HUES64 (cell line): Measurements from ENCODE around the gene JAKMIP1.

Source experiments
- H3K27ac ChIP-seq: 2 replicates; pipeline ENCODE4 v1.7.0; 2013; ENCODE audit warnings: low read depth, low read length, inconsistent platforms
- H3K27me3 ChIP-seq: 2 replicates; pipeline ENCODE4 v1.6.1; 2013; ENCODE audit warnings: mild to moderate bottlenecking, low read length; ENCODE audit not compliant: insufficient read depth
- H3K36me3 ChIP-seq: 2 replicates; pipeline ENCODE4 v1.6.1; 2013; ENCODE audit warnings: mild to moderate bottlenecking, low read length; ENCODE audit not compliant: insufficient read depth
- H3K4me1 ChIP-seq: 2 replicates; pipeline ENCODE4 v1.6.1; 2013; ENCODE audit warnings: mild to moderate bottlenecking, low read length, moderate library complexity; ENCODE audit not compliant: insufficient read depth
- H3K4me3 ChIP-seq: 2 replicates; pipeline ENCODE4 v1.5.1; 2013; ENCODE audit warnings: mild to moderate bottlenecking, low read length, moderate library complexity
- H3K9ac ChIP-seq: 2 replicates; pipeline ENCODE4 v1.6.1; 2013; ENCODE audit warnings: mild to moderate bottlenecking, low read depth, low read length
- H3K9me3 ChIP-seq: 2 replicates; pipeline ENCODE4 v1.6.1; 2013; ENCODE audit warnings: low read depth, low read length; ENCODE audit not compliant: insufficient read depth
- WGBS: fragments of 150-250, 120-280 bp; methylation state at CpG from one replicate; pipeline ENCODE4 v1.1.7; 2013; ENCODE audit warnings: missing lambda C conversion rate; 5-methylcytosine and 5-hydroxymethylcytosine counted together

Gene JAKMIP1

GRCh38 chr4:6114601-6115000 lies 85.7 kb downstream of the JAKMIP1 start:
- H3K27ac ChIP-seq = no peak overlapping the region
- no peak overlapping the region for H3K4me3 ChIP-seq
- H3K27me3 ChIP-seq = peaks cover 13% of the 10 kb centered on the region
- no peaks in the 10 kb centered on the region for H3K36me3 ChIP-seq
- 94% methylated on average over 7 of the region's 7 CpGs for WGBS
- no peaks in the 10 kb centered on the region for H3K9me3 ChIP-seq
- H3K4me1 ChIP-seq = peaks cover 16% of the 10 kb centered on the region
- no peak overlapping the region for H3K9ac ChIP-seq

- no peak overlapping the region for H3K9ac ChIP-seq
- H3K27ac ChIP-seq = no peak overlapping the region
- WGBS = 96% methylated on average over 3 of the region's 3 CpGs
- H3K27me3 ChIP-seq = peaks cover 13% of the 10 kb centered on the region
- H3K4me1 ChIP-seq = peaks cover 16% of the 10 kb centered on the region
- H3K4me3 ChIP-seq = no peak overlapping the region
- H3K36me3 ChIP-seq = no peaks in the 10 kb centered on the region
- H3K9me3 ChIP-seq = no peaks in the 10 kb centered on the region
Measured at GRCh38 chr4:6114181-6114580, 86.2 kb downstream of the JAKMIP1 start.

DNA sequence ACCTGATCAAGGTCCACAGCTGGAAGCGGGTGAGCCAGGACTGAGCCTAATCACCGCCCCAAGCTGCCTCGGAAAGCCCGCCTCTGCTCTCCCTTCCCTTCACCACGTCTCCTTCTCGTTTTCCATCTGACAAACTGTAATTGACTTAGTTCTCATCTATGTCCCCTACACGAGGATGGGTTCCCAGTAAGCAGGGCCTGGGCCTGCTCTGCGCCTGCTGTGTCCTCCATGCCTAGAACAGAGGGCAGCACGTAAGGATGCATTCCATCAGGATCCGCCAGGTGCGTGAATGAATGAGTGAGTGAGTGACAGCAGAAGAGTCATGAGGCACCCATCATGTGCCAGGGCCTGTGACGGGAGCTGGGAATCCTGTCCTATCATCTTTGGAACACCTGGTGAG lies 86.7 kb downstream of the JAKMIP1 start:
- Histone ChIP-seq H3K27ac (no peak overlapping the region), H3K4me1 (peaks cover 16% of the 10 kb centered on the region), H3K36me3 (no peaks in the 10 kb centered on the region), H3K4me3 (no peak overlapping the region), H3K9me3 (no peaks in the 10 kb centered on the region), H3K27me3 (peaks cover 10% of the 10 kb centered on the region), H3K9ac (no peak overlapping the region)
- WGBS = 89% methylated on average over 12 of the region's 12 CpGs

GRCh38 chr4:6112606-6113290 lies 87.6 kb downstream of the JAKMIP1 start:
- 0 out of 2 replicates have a peak, but pooled peaks cover 4% of the 10 kb centered on the region for H3K27me3 ChIP-seq
- no peak overlapping the region for H3K4me3 ChIP-seq
- no peaks in the 10 kb centered on the region for H3K36me3 ChIP-seq
- no peaks in the 10 kb centered on the region for H3K9me3 ChIP-seq
- 92% methylated on average over 26 of the region's 26 CpGs for WGBS
- no peak overlapping the region for H3K27ac ChIP-seq
- peaks cover 11% of the 10 kb centered on the region; the same call in 1 of the 2 replicates for H3K4me1 ChIP-seq
- H3K9ac ChIP-seq = no peak overlapping the region

DNA sequence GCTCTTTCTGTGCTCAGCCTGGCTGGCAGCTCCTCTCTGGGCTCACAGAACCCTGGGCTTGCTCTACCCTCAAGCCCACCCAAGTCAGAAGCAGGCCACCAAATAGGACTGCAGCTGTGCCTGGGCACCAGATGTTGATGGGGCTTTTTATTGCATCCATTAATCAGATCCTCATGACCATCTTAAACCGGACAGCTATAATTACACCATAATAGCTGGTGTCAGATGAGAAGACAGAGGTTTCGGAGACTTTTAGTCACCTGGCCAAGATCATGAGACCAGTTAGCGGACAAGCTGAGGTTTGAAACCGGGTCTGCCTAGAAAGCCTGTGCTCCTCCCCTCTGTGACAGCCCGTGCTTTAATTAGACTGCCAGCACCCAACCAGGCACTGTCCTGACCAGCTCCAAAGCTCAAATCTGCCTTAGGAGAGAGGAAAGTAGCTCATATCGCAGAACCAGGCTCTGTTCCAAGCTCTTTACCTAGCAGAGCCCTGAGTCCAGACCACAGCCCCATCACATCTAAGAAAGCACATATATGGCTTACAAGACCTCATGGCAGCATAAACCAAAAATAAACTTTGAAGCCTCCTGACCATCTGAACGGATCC lies 88.9 kb downstream of the JAKMIP1 start:
- Histone ChIP-seq H3K36me3 (no peaks in the 10 kb centered on the region), H3K4me1 (peaks cover 3% of the 10 kb centered on the region; the same call in 1 of the 2 replicates), H3K27me3 (0 out of 2 replicates have a peak, but pooled peaks cover 4% of the 10 kb centered on the region), H3K9me3 (no peaks in the 10 kb centered on the region), H3K9ac (no peak overlapping the region), H3K4me3 (no peak overlapping the region), H3K27ac (no peak overlapping the region)
- WGBS = 92% methylated on average over 7 of the region's 7 CpGs

- Histone ChIP-seq H3K9ac (no peak overlapping the region), H3K36me3 (no peaks in the 10 kb centered on the region), H3K4me3 (no peak overlapping the region), H3K27ac (no peak overlapping the region), H3K4me1 (no peaks in the 10 kb centered on the region), H3K9me3 (no peaks in the 10 kb centered on the region), H3K27me3 (0 out of 2 replicates have a peak, but pooled peaks cover 3% of the 10 kb centered on the region)
- 93% methylated on average over 8 of the region's 8 CpGs for WGBS
Measured at GRCh38 chr4:6110681-6111353, 89.5 kb downstream of the JAKMIP1 start.

- Histone ChIP-seq H3K27me3 (0 out of 2 replicates have a peak, but pooled peaks cover 6% of the 10 kb centered on the region), H3K36me3 (no peaks in the 10 kb centered on the region), H3K27ac (no peak overlapping the region), H3K4me3 (no peak overlapping the region), H3K9ac (no peak overlapping the region), H3K4me1 (peaks cover 2% of the 10 kb centered on the region), H3K9me3 (no peaks in the 10 kb centered on the region)
- WGBS = 67% methylated on average over 13 of the region's 13 CpGs
Measured at GRCh38 chr4:6109842-6110560, 90.3 kb downstream of the JAKMIP1 start.

DNA sequence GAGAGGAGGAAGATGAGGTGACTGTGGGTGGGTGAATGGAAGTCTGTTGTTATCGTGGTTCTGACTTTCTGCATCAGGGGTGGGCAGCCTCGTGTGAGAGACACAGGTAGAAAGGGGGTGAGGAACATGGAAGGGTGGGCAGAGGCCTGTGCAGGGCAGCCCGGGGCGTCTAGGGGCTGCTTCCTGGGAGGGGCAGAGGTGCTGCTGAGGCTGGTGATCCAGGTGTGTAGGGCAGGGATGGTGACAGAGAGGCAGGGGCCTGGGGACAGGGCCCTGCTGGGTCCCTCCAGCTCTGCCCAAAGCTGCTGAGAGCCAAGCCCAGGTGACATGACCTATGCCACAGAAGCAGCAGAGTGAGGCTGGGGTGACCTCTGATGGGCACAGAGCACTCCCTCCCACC lies 92.5 kb downstream of the JAKMIP1 start:
- Histone ChIP-seq H3K9ac (no peak overlapping the region), H3K27me3 (0 out of 2 replicates have a peak, but pooled peaks cover 6% of the 10 kb centered on the region), H3K4me1 (peaks cover 13% of the 10 kb centered on the region), H3K36me3 (no peaks in the 10 kb centered on the region), H3K4me3 (no peak overlapping the region), H3K9me3 (no peaks in the 10 kb centered on the region), H3K27ac (no peak overlapping the region)
- 90% methylated on average over 4 of the region's 4 CpGs for WGBS

DNA sequence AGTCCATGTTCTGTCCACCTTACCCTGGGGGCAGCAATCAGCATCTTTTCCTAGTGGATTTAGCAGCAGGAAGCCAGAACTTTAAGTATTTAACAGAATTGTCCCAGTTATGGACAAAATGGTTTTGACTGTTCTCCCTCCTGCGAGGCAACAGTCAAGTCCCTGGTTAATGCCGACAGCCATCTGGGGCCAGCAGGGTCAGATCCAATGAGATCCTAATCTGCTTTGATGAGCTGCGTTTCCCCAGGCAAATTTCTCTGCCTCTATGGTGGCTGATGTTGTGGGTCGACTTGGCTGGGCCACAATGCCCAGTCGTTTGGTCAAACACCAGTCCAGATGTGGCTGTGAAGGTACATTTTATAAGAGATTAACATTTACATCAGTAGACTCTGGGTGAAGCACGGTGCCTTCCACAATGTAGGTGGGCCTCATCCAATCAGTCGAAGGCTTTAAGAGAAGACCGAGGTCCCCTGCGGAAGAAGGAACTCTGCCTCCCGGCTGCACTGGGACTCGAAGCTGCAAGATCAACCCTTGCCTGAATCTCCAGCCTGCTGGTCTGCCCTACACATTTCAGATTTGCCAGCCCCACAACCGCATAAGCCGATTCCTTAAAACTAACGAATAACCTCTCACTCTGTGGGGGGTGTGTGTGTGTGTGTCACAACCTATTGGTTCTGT lies 93.1 kb downstream of the JAKMIP1 start:
- H3K36me3 ChIP-seq = no peaks in the 10 kb centered on the region
- WGBS = 87% methylated on average over 12 of the region's 14 CpGs
- no peak overlapping the region for H3K4me3 ChIP-seq
- no peak overlapping the region for H3K27ac ChIP-seq
- 0 out of 2 replicates have a peak, but pooled peaks cover 6% of the 10 kb centered on the region for H3K27me3 ChIP-seq
- no peaks in the 10 kb centered on the region for H3K9me3 ChIP-seq
- no peak overlapping the region for H3K9ac ChIP-seq
- H3K4me1 ChIP-seq = peaks cover 13% of the 10 kb centered on the region

DNA sequence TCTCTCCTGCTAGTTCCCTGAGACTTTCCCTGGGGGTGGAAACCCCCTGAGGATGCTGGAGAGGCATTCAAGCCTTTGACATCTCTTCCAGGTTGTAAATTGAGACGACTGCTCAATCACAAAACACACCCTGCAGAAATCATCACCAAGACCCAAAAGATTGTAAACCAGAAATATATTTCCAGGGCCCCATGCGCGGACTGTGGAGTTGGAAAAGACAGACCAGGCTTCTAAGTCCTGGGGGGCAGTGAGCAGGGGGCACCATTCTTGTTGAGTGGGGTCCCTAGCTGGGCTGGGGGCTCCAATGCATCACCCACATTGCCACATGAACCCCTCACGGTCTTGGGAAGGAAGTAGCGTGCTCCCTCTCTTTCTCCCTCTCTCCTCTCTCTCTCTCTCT lies 94.2 kb downstream of the JAKMIP1 start:
- Histone ChIP-seq H3K9ac (no peak overlapping the region), H3K36me3 (no peaks in the 10 kb centered on the region), H3K9me3 (no peaks in the 10 kb centered on the region), H3K27me3 (0 out of 2 replicates have a peak, but pooled peaks cover 6% of the 10 kb centered on the region), H3K4me1 (peaks cover 13% of the 10 kb centered on the region), H3K27ac (no peak overlapping the region), H3K4me3 (no peak overlapping the region)
- 93% methylated on average over 5 of the region's 5 CpGs for WGBS
